ENCODE measurements around the gene TNMD. TPM values are rescaled to one million over a fixed set of nuclear protein-coding genes. Genes with fewer than 3 reads are reported as not detected.
"Not testable (repeated sequence)": the region's sequence is repeated elsewhere in the genome, so short reads cannot be mapped to it uniquely, and the experiment has no call there.

TNMD gene
- total RNA-seq: not detected
- polyA plus RNA-seq: not detected

- ATAC-seq (ENCODE audit: low read depth in 2 of 2): no peak
- Mint-ChIP-seq H3K27ac (no peak within 1 kb of the TSS), H3K27me3 (no peaks in the 10 kb centered on the region), H3K4me1 (no peaks in the 10 kb centered on the region), H3K9me3 (peaks cover 0 to 2% (median 0%) of the 10 kb centered on the region in 7 donors), H3K4me3 (no peak within 1 kb of the TSS), H3K36me3 (no peaks in the 10 kb centered on the region)
- H3K27ac ChIP-seq (ENCODE audit: insufficient read depth, low read length, poor library complexity, severe bottlenecking): no peak within 1 kb of the TSS
- no peaks in the 10 kb centered on the region for H3K9me3 ChIP-seq (ENCODE audit: control insufficient read depth in 2 of 2, low read length in 2 of 2)
- no peak for DNase-seq
- no peaks in the 10 kb centered on the region for H3K36me3 ChIP-seq (ENCODE audit: control insufficient read depth, insufficient read depth, low read length)
- H3K4me1 ChIP-seq (ENCODE audit: control insufficient read depth, insufficient read depth, low read length, poor library complexity, severe bottlenecking): no peaks in the 10 kb centered on the region
- no peak within 1 kb of the TSS for H3K4me3 ChIP-seq (ENCODE audit: low read depth, low read length)
- no peaks in the 10 kb centered on the region for H3K27me3 ChIP-seq (ENCODE audit: control insufficient read depth, insufficient read depth, low read length)
These were observed at the start of gene TNMD for GRCh38 chrX:100584611-100585010. Gene TNMD, plus strand, starts transcription at chrX:100584936. Its CDS starts 83 bp downstream, at chrX:100585019.

- not testable (repeated sequence) for H3K9me3 ChIP-seq (ENCODE audit: control insufficient read depth in 2 of 2, low read length in 2 of 2); H3K27ac ChIP-seq (ENCODE audit: insufficient read depth, low read length, poor library complexity, severe bottlenecking); H3K27ac Mint-ChIP-seq; H3K4me3 ChIP-seq (ENCODE audit: low read depth, low read length); H3K9me3 Mint-ChIP-seq; H3K27me3 Mint-ChIP-seq; DNase-seq; H3K4me1 Mint-ChIP-seq; H3K4me3 Mint-ChIP-seq; H3K36me3 Mint-ChIP-seq; H3K36me3 ChIP-seq (ENCODE audit: control insufficient read depth, insufficient read depth, low read length); H3K4me1 ChIP-seq (ENCODE audit: control insufficient read depth, insufficient read depth, low read length, poor library complexity, severe bottlenecking); H3K27me3 ChIP-seq (ENCODE audit: control insufficient read depth, insufficient read depth, low read length); ATAC-seq (ENCODE audit: low read depth in 2 of 2)
These were observed 19.2 kb upstream of the TNMD start for GRCh38 chrX:100565534-100565933.

GRCh38 chrX:100586747-100587146 lies 2.0 kb downstream of the TNMD start:
- Histone ChIP-seq H3K4me1 (ENCODE audit: control insufficient read depth, insufficient read depth, low read length, poor library complexity, severe bottlenecking) (no peaks in the 10 kb centered on the region), H3K9me3 (ENCODE audit: control insufficient read depth in 2 of 2, low read length in 2 of 2) (no peaks in the 10 kb centered on the region), H3K4me3 (ENCODE audit: low read depth, low read length) (no peak overlapping the region), H3K27ac (ENCODE audit: insufficient read depth, low read length, poor library complexity, severe bottlenecking) (no peak overlapping the region), H3K36me3 (ENCODE audit: control insufficient read depth, insufficient read depth, low read length) (no peaks in the 10 kb centered on the region), H3K27me3 (ENCODE audit: control insufficient read depth, insufficient read depth, low read length) (no peaks in the 10 kb centered on the region)
- no peak for ATAC-seq (ENCODE audit: low read depth in 2 of 2)
- Mint-ChIP-seq H3K36me3 (no peaks in the 10 kb centered on the region), H3K27ac (no peak overlapping the region), H3K4me1 (no peaks in the 10 kb centered on the region), H3K4me3 (no peak overlapping the region), H3K9me3 (peaks cover 0 to 2% (median 0%) of the 10 kb centered on the region in 7 donors), H3K27me3 (no peaks in the 10 kb centered on the region)
- DNase-seq: no peak

- no peak for ATAC-seq (ENCODE audit: low read depth in 2 of 2)
- no peak overlapping the region for H3K4me3 Mint-ChIP-seq
- H3K36me3 Mint-ChIP-seq: no peaks in the 10 kb centered on the region
- no peaks in the 10 kb centered on the region for H3K36me3 ChIP-seq (ENCODE audit: control insufficient read depth, insufficient read depth, low read length)
- H3K27ac ChIP-seq (ENCODE audit: insufficient read depth, low read length, poor library complexity, severe bottlenecking): no peak overlapping the region
- no peak for DNase-seq
- H3K9me3 ChIP-seq (ENCODE audit: control insufficient read depth in 2 of 2, low read length in 2 of 2): no peaks in the 10 kb centered on the region
- H3K27me3 Mint-ChIP-seq: no peaks in the 10 kb centered on the region
- no peak overlapping the region for H3K4me3 ChIP-seq (ENCODE audit: low read depth, low read length)
- no peaks in the 10 kb centered on the region for H3K27me3 ChIP-seq (ENCODE audit: control insufficient read depth, insufficient read depth, low read length)
- H3K4me1 ChIP-seq (ENCODE audit: control insufficient read depth, insufficient read depth, low read length, poor library complexity, severe bottlenecking): no peaks in the 10 kb centered on the region
- no peaks in the 10 kb centered on the region for H3K4me1 Mint-ChIP-seq
- peaks cover 0 to 2% (median 0%) of the 10 kb centered on the region in 7 donors for H3K9me3 Mint-ChIP-seq
- H3K27ac Mint-ChIP-seq: no peak overlapping the region
These were observed 3.1 kb downstream of the TNMD start for GRCh38 chrX:100587861-100588260.

GRCh38 chrX:100591256-100592051 lies 6.7 kb downstream of the TNMD start:
- Mint-ChIP-seq H3K4me3 (no peak overlapping the region), H3K9me3 (peaks cover 0 to 2% (median 0%) of the 10 kb centered on the region in 7 donors), H3K27me3 (peaks cover 8% of the 10 kb centered on the region), H3K4me1 (no peaks in the 10 kb centered on the region), H3K36me3 (no peaks in the 10 kb centered on the region), H3K27ac (no peak overlapping the region)
- Histone ChIP-seq H3K4me1 (ENCODE audit: control insufficient read depth, insufficient read depth, low read length, poor library complexity, severe bottlenecking) (no peaks in the 10 kb centered on the region), H3K27ac (ENCODE audit: insufficient read depth, low read length, poor library complexity, severe bottlenecking) (no peak overlapping the region), H3K9me3 (ENCODE audit: control insufficient read depth in 2 of 2, low read length in 2 of 2) (no peaks in the 10 kb centered on the region), H3K36me3 (ENCODE audit: control insufficient read depth, insufficient read depth, low read length) (no peaks in the 10 kb centered on the region), H3K27me3 (ENCODE audit: control insufficient read depth, insufficient read depth, low read length) (no peaks in the 10 kb centered on the region), H3K4me3 (ENCODE audit: low read depth, low read length) (no peak overlapping the region)
- ATAC-seq (ENCODE audit: low read depth in 2 of 2): no peak
- DNase-seq: no peak

- Histone ChIP-seq H3K4me3 (ENCODE audit: low read depth, low read length) (no peak overlapping the region), H3K27ac (ENCODE audit: insufficient read depth, low read length, poor library complexity, severe bottlenecking) (no peak overlapping the region), H3K36me3 (ENCODE audit: control insufficient read depth, insufficient read depth, low read length) (no peaks in the 10 kb centered on the region), H3K4me1 (ENCODE audit: control insufficient read depth, insufficient read depth, low read length, poor library complexity, severe bottlenecking) (no peaks in the 10 kb centered on the region), H3K27me3 (ENCODE audit: control insufficient read depth, insufficient read depth, low read length) (no peaks in the 10 kb centered on the region), H3K9me3 (ENCODE audit: control insufficient read depth in 2 of 2, low read length in 2 of 2) (no peaks in the 10 kb centered on the region)
- no peak for ATAC-seq (ENCODE audit: low read depth in 2 of 2)
- DNase-seq: no peak
- no peak overlapping the region for H3K27ac Mint-ChIP-seq
- H3K4me3 Mint-ChIP-seq: no peak overlapping the region
- no peaks in the 10 kb centered on the region for H3K4me1 Mint-ChIP-seq
- H3K36me3 Mint-ChIP-seq: no peaks in the 10 kb centered on the region
- H3K27me3 Mint-ChIP-seq: peaks cover 8% of the 10 kb centered on the region
- H3K9me3 Mint-ChIP-seq: peaks cover 0 to 2% (median 0%) of the 10 kb centered on the region in 7 donors
These were observed 8.4 kb downstream of the TNMD start for GRCh38 chrX:100593126-100593525.

GRCh38 chrX:100593581-100593980 lies 8.8 kb downstream of the TNMD start:
- H3K36me3 Mint-ChIP-seq: no peaks in the 10 kb centered on the region
- peaks cover 8% of the 10 kb centered on the region for H3K27me3 Mint-ChIP-seq

GRCh38 chrX:100596601-100597000 lies 11.9 kb downstream of the TNMD start:
- Mint-ChIP-seq H3K36me3 (no peaks in the 10 kb centered on the region), H3K4me3 (no peak overlapping the region), H3K27ac (no peak overlapping the region), H3K9me3 (no peaks in the 10 kb centered on the region), H3K27me3 (peaks cover 8% of the 10 kb centered on the region), H3K4me1 (no peaks in the 10 kb centered on the region)
- H3K36me3 ChIP-seq (ENCODE audit: control insufficient read depth, insufficient read depth, low read length): no peaks in the 10 kb centered on the region
- DNase-seq (no peak), ATAC-seq (ENCODE audit: low read depth in 2 of 2) (no peak)
- no peak overlapping the region for H3K27ac ChIP-seq (ENCODE audit: insufficient read depth, low read length, poor library complexity, severe bottlenecking)
- H3K4me3 ChIP-seq (ENCODE audit: low read depth, low read length): no peak overlapping the region
- H3K27me3 ChIP-seq (ENCODE audit: control insufficient read depth, insufficient read depth, low read length): no peaks in the 10 kb centered on the region
- no peaks in the 10 kb centered on the region for H3K4me1 ChIP-seq (ENCODE audit: control insufficient read depth, insufficient read depth, low read length, poor library complexity, severe bottlenecking)
- no peaks in the 10 kb centered on the region for H3K9me3 ChIP-seq (ENCODE audit: control insufficient read depth in 2 of 2, low read length in 2 of 2)

More at GRCh38 chrX:100593581-100593980, 8.8 kb downstream of the TNMD start:
- Histone ChIP-seq H3K36me3 (ENCODE audit: control insufficient read depth, insufficient read depth, low read length) (no peaks in the 10 kb centered on the region), H3K27me3 (ENCODE audit: control insufficient read depth, insufficient read depth, low read length) (no peaks in the 10 kb centered on the region), H3K4me1 (ENCODE audit: control insufficient read depth, insufficient read depth, low read length, poor library complexity, severe bottlenecking) (no peaks in the 10 kb centered on the region), H3K4me3 (ENCODE audit: low read depth, low read length) (no peak overlapping the region), H3K9me3 (ENCODE audit: control insufficient read depth in 2 of 2, low read length in 2 of 2) (no peaks in the 10 kb centered on the region), H3K27ac (ENCODE audit: insufficient read depth, low read length, poor library complexity, severe bottlenecking) (no peak overlapping the region)
- no peak overlapping the region for H3K4me3 Mint-ChIP-seq
- H3K27ac Mint-ChIP-seq: no peak overlapping the region
- no peak for ATAC-seq (ENCODE audit: low read depth in 2 of 2)
- DNase-seq: no peak
- no peaks in the 10 kb centered on the region for H3K4me1 Mint-ChIP-seq
- H3K9me3 Mint-ChIP-seq: peaks cover 0 to 2% (median 0%) of the 10 kb centered on the region in 7 donors
